HepG2 (cell line): ENCODE results near the gene ST14.

Source experiments
- E2F1 ChIP-seq: sonication (generic); formaldehyde crosslinking; IDR thresholded peaks from 2 replicates; pipeline ENCODE4 v1.5.0; 2020; ENCODE audit warnings: missing genetic modification reagents
- POLR2A ChIP-seq, 2 experiments: IDR thresholded peaks; 2 replicates each; pipeline ENCODE4 v1.6.1; 2011; ENCODE audit warnings: low read depth in 2 of 2, low read length in 2 of 2, mild to moderate bottlenecking in 1 of 2, moderate library complexity in 1 of 2; ENCODE audit not compliant: insufficient read depth in 1 of 2
- TFE3 ChIP-seq: IDR thresholded peaks from 2 replicates; pipeline ENCODE4 v1.6.1; 2016
- THYN1 ChIP-seq: sonication (generic); formaldehyde crosslinking; IDR thresholded peaks from 2 replicates; pipeline ENCODE4 v1.8.1; 2023; ENCODE audit warnings: low read depth, mild to moderate bottlenecking, moderate library complexity, missing genetic modification reagents, borderline replicate concordance

GRCh38 chr11:130213979-130214281 is 54.3 kb downstream of the ST14 start:
- no peak for TF ChIP-seq TFE3
- no peak for TF ChIP-seq POLR2A (IDR thresholded peaks at IDR 0.05; ENCODE audit: insufficient read depth in 1 of 2, low read depth in 2 of 2, low read length in 2 of 2)
- TF ChIP-seq THYN1 (CRISPR knock-in tag): no peak
- TF ChIP-seq E2F1 (CRISPR knock-in tag): no peak
